Renal pelvis (tissue), 4 donors: ENCODE results near the gene SPINT3. TPM values are rescaled to one million over a fixed set of nuclear protein-coding genes. Genes with fewer than 3 reads are reported as not detected.
A peak's percentile ranks its signal among the peaks of the same experiment; 100 is the strongest.
"Not testable (repeated sequence)": the region's sequence is repeated elsewhere in the genome, so short reads cannot be mapped to it uniquely, and the experiment has no call there.

Experiments
- DNase-seq: peaks from one replicate; pipeline ENCODE4 v3.0.0-alpha.2; 2013
- polyA plus RNA-seq, 3 donors: library from polyadenylated mRNA; unstranded; fragments of 120-200 nt; gene quantifications; one replicate each; pipeline ENCODE4 v1.2.1, GENCODE V29; 2013; ENCODE audit not compliant: insufficient read length in 3 of 3

SPINT3 gene
- polyA plus RNA-seq, 3 donors: not detected

GRCh38 chr20:45503403-45503802, 12.0 kb downstream of the SPINT3 start:
- no peak for DNase-seq

- DNase-seq: no peak
Measured at GRCh38 chr20:45502561-45502960, 12.9 kb downstream of the SPINT3 start.

GRCh38 chr20:45501600-45501999, 13.8 kb downstream of the SPINT3 start:
- no peak for DNase-seq

GRCh38 chr20:45500022-45500421, 15.4 kb downstream of the SPINT3 start:
- DNase-seq: no peak

GRCh38 chr20:45497971-45498494, 17.4 kb downstream of the SPINT3 start:
- DNase-seq: no peak

- no peak for DNase-seq
Measured at GRCh38 chr20:45496166-45496565, 19.3 kb downstream of the SPINT3 start.

GRCh38 chr20:45495501-45495941, 19.9 kb downstream of the SPINT3 start:
- no peak for DNase-seq

- DNase-seq: no peak
Measured at GRCh38 chr20:45489083-45489531, 26.3 kb downstream of the SPINT3 start.

- DNase-seq: no peak
Measured at GRCh38 chr20:45487231-45487635, 28.2 kb downstream of the SPINT3 start.

- no peak for DNase-seq
Measured at GRCh38 chr20:45485388-45485787, 30.0 kb downstream of the SPINT3 start.

GRCh38 chr20:45484676-45485075, 30.7 kb downstream of the SPINT3 start:
- DNase-seq: no peak

GRCh38 chr20:45479822-45480221, 35.6 kb downstream of the SPINT3 start:
- no peak for DNase-seq

- DNase-seq: not testable (repeated sequence)
Measured at GRCh38 chr20:45477530-45478148, 37.8 kb downstream of the SPINT3 start.

- DNase-seq: not testable (repeated sequence)
Measured at GRCh38 chr20:45472286-45472685, 43.1 kb downstream of the SPINT3 start.

GRCh38 chr20:45470937-45471336, 44.5 kb downstream of the SPINT3 start:
- peak; percentile 42 for DNase-seq

- peak; percentile 83 for DNase-seq
Measured at GRCh38 chr20:45470262-45470931, 45.0 kb downstream of the SPINT3 start.

GRCh38 chr20:45469336-45470261, 45.8 kb downstream of the SPINT3 start, which contains the start of gene WFDC2:
TSS of gene WFDC2 (plus strand) at chr20:45469753. CDS start at chr20:45469782, 29 bp downstream.
- DNase-seq: peak; percentile 78

- no peak for DNase-seq
Measured at GRCh38 chr20:45467861-45468260, 47.6 kb downstream of the SPINT3 start.

- DNase-seq: no peak
Measured at GRCh38 chr20:45467172-45467571, 48.2 kb downstream of the SPINT3 start.

GRCh38 chr20:45465491-45466266, 49.7 kb downstream of the SPINT3 start:
- DNase-seq: no peak

- no peak for DNase-seq
Measured at GRCh38 chr20:45463709-45464108, 51.7 kb downstream of the SPINT3 start.
